GM18499 (cell line): ENCODE results near the gene ACCS.

Experiments
- ATAC-seq: cut with Tn5 transposase; IDR thresholded peaks from one replicate; pipeline ENCODE4 v1.9.1; 2021; ENCODE audit warnings: moderate number of reproducible peaks; ENCODE audit not compliant: insufficient read depth, unreplicated experiment

The ACCS gene

GRCh38 chr11:44126304-44126703 is 60.2 kb downstream of the ACCS start:
- no peak for ATAC-seq

- ATAC-seq = no peak
Measured at GRCh38 chr11:44127130-44127529, 61.1 kb downstream of the ACCS start.

- no peak for ATAC-seq
Measured at GRCh38 chr11:44128729-44129128, 62.7 kb downstream of the ACCS start.

GRCh38 chr11:44130751-44131150 is 64.7 kb downstream of the ACCS start:
- no peak for ATAC-seq

GRCh38 chr11:44133335-44133946 is 67.4 kb downstream of the ACCS start:
- no peak for ATAC-seq
